Pulmonary artery endothelial cell (primary cell): ENCODE results near the gene NUMA1. TPM values are rescaled to one million over a fixed set of nuclear protein-coding genes. Genes with fewer than 3 reads are reported as not detected.

ENCODE experiments used
- DNase-seq: peaks from one replicate; pipeline ENCODE4 v3.0.0-alpha.2; 2011; ENCODE audit warnings: low read depth, low spot score
- total RNA-seq: library from RNA; depleted of rRNA; stranded (reverse); fragments of >200 nt; gene quantifications from 2 replicates; pipeline ENCODE4 v1.2.3, GENCODE V29; 2014

The NUMA1 gene
- total RNA-seq, 1 donor from 2014 or later: 130 TPM

DNA sequence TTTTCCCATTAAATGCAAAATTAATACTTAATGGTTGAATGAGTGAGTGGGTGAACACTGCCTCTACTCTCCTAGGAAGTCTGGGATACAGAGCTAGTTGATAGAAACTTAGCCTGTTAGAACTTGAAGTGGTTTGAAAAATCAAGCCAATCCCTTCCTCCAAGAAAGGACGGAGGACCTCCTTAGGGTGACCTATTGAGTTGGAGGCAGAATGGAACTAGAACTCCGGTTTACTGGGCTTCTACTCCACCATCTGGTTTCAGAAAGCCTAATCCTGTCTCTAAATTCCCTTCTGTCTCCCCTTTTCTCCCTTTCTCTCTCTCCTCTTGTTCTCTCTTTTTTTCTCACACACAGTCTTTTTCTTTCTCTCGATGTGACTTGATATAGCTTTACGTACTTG lies 101.2 kb downstream of the NUMA1 start:
- no peak for DNase-seq

- no peak for DNase-seq
These were observed 102.5 kb downstream of the NUMA1 start for GRCh38 chr11:71977743-71978418.

- no peak for DNase-seq
These were observed 103.3 kb downstream of the NUMA1 start for GRCh38 chr11:71977090-71977489.

DNA sequence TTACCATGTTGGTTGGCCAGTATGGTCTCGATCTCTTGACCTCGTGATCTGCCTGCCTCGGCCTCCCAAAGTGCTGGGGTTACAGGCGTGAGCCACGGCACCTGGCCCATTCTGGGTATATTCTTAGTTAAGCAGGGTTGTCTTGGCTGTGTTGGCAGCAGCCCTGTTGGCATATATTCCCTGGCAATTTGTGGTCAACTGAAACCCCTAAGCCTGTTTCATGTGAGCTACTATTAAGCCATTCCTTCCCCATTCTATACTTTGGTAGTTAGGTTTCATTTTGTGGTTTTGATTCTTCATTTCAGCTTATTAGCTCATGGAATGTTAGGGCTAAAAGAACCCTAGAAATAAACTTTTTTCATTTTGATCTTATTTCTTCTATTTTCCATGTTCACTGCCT lies 103.8 kb downstream of the NUMA1 start:
- DNase-seq: no peak

- DNase-seq: no peak
These were observed 108.7 kb downstream of the NUMA1 start for GRCh38 chr11:71971680-71972079.

DNA sequence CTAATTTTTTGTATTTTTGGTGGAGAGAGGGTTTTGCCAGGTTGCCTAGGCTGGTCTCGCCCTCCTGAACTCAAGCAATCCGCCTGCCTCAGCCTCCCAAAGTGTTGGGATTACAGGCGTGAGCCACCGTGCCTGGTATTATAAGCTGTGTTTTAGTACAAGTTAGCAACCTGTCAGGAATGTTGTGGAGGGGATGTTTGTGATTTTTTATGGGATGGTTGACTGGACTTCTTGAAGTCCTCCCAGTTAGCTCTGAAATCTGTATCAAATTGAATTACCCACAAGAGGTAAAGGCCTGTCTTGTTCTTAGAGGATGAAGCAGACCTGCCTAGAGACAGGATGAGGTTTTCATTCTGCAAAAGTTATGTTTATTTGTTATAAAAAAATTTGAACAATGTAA lies 115.7 kb downstream of the NUMA1 start:
- DNase-seq: no peak

DNA sequence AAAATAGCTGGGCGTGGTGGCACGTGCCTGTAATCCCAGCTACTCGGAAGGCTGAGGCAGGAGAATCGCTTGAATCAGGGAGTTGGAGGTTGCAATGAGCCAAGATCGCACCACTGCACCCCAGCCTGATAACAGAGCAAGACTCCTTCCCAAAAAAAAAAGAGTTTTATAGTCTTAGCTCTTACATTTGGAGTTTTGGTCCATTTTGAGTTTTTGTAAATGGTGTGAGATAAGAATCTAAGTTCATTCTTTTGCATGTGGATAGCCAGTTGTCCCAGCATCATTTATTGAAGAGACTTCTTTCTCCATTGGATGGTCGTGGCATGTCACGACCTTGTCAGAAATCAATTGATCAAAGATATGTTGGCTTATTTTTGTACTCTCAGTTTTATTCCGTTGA lies 116.9 kb downstream of the NUMA1 start:
- DNase-seq: no peak

DNA sequence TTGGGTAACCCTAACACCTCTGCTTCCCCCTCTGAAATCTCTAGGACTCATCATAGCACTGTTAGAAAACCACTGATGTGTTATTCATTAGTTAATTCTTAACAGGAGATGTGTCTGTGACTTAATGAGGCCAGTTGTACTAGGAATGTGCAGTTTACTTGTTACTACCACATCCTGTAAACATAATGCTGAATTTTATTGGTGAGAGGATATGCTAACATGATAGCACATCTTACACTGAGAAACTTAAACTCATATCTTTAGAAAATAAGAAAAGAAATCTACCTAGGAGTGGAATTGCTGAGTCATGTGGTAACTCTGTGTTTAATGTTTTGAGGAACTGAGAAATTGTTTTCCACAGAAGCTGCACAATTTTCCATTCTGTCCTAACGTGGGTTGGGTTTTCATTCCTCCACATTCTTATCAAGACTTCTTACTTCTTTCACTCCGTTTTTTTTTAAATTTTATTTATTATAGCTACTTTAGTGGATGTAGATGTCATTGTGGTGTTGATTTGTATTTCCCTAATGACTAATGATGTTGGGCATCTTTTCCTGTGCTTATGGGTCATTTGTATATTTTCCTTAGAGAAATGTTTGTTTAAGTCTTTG lies 117.8 kb downstream of the NUMA1 start:
- no peak for DNase-seq

DNA sequence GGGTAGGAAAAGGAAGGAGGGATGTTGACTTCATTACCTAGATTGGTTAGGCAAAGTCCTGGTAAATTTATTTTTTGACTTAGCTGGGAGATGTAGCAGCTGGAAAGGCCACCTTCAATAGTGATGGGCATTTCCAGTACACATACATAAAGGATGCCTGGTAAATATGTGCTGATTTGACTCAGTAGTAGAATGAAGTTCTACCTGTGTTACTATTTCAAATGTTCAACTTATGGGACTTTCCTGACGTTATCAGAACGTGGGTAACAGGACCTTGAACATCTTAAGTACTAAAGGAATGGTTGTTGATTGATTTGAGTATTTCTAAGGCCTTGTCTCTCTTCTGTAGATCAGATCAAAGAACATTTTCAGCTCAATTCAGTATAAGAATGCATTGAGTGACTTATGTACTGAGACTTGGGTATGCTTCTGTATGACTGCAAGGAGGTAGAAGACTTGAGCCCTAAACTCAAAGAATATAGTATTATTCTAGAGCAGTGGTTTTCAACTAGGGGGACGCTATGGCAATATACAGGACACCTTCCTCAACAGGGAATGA lies 124.4 kb downstream of the NUMA1 start:
- no peak for DNase-seq

Other genes starting within 250 kb of the NUMA1 start
- gene DEFB108B, start 247.3 kb downstream of the NUMA1 start, total RNA-seq: not detected in 2 replicates
- not detected in 2 replicates for gene DEFB131B, start 202.1 kb downstream of the NUMA1 start, total RNA-seq
- gene XNDC1N, start 151.9 kb downstream of the NUMA1 start, total RNA-seq: 8.3 and 9.2 TPM in 2 replicates
- 86.8 and 101 TPM in 2 replicates for gene RNF121, start 151.5 kb downstream of the NUMA1 start, total RNA-seq
- 6.1 and 8.4 TPM in 2 replicates for gene IL18BP, start 81.6 kb downstream of the NUMA1 start, total RNA-seq
- gene LRRC51, start 308 bp upstream of the NUMA1 start, total RNA-seq: 2.6 and 3.5 TPM in 2 replicates
- 110 and 113 TPM in 2 replicates for gene LAMTOR1, start 22.8 kb upstream of the NUMA1 start, total RNA-seq
- gene TOMT, start 25.4 kb upstream of the NUMA1 start, total RNA-seq: not detected in 2 replicates
- 26.3 and 26.8 TPM in 2 replicates for gene ANAPC15, start 32.2 kb upstream of the NUMA1 start, total RNA-seq
- gene FOLR3, start 55.2 kb upstream of the NUMA1 start, total RNA-seq: not detected in 2 replicates
- gene FOLR1, start 111.6 kb upstream of the NUMA1 start, total RNA-seq: not detected in 2 replicates
- gene FOLR2, start 136.3 kb upstream of the NUMA1 start, total RNA-seq: not detected in 2 replicates
- gene INPPL1, start 144.2 kb upstream of the NUMA1 start, total RNA-seq: 51.4 and 65.5 TPM in 2 replicates
- not detected in 2 replicates for gene PHOX2A, start 163.6 kb upstream of the NUMA1 start, total RNA-seq